GM12872 (cell line): ENCODE data around the gene UST.

ENCODE experiments used
- TF ChIP-seq, protein P1 (sequence below): IDR thresholded peaks from 3 replicates; pipeline ENCODE4 v1.5.1; 2011; ENCODE audit warnings: low read depth, mild to moderate bottlenecking, low read length, moderate library complexity; ENCODE audit not compliant: insufficient read depth

The UST gene

DNA sequence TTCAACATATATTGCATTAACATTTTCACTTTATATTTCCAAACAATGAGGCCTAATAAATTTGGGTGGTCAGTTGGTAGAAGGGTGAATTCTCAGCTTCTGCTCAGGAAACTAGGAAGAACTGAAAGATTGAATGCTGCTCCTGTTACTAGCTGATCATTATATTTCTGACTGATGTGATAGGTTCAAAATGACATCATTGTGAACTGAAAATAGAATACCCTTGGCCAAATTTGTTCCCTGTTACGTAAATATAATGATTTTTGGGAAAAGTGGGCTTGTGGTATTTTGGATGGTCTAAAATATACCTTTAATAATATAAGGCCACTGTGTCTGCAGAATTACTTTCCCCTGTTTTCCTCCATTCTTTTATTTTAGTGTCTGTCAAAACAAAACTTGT is 2.8 kb downstream of the UST start:
- TF ChIP-seq, protein P1, sequence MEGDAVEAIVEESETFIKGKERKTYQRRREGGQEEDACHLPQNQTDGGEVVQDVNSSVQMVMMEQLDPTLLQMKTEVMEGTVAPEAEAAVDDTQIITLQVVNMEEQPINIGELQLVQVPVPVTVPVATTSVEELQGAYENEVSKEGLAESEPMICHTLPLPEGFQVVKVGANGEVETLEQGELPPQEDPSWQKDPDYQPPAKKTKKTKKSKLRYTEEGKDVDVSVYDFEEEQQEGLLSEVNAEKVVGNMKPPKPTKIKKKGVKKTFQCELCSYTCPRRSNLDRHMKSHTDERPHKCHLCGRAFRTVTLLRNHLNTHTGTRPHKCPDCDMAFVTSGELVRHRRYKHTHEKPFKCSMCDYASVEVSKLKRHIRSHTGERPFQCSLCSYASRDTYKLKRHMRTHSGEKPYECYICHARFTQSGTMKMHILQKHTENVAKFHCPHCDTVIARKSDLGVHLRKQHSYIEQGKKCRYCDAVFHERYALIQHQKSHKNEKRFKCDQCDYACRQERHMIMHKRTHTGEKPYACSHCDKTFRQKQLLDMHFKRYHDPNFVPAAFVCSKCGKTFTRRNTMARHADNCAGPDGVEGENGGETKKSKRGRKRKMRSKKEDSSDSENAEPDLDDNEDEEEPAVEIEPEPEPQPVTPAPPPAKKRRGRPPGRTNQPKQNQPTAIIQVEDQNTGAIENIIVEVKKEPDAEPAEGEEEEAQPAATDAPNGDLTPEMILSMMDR, result no peak

DNA sequence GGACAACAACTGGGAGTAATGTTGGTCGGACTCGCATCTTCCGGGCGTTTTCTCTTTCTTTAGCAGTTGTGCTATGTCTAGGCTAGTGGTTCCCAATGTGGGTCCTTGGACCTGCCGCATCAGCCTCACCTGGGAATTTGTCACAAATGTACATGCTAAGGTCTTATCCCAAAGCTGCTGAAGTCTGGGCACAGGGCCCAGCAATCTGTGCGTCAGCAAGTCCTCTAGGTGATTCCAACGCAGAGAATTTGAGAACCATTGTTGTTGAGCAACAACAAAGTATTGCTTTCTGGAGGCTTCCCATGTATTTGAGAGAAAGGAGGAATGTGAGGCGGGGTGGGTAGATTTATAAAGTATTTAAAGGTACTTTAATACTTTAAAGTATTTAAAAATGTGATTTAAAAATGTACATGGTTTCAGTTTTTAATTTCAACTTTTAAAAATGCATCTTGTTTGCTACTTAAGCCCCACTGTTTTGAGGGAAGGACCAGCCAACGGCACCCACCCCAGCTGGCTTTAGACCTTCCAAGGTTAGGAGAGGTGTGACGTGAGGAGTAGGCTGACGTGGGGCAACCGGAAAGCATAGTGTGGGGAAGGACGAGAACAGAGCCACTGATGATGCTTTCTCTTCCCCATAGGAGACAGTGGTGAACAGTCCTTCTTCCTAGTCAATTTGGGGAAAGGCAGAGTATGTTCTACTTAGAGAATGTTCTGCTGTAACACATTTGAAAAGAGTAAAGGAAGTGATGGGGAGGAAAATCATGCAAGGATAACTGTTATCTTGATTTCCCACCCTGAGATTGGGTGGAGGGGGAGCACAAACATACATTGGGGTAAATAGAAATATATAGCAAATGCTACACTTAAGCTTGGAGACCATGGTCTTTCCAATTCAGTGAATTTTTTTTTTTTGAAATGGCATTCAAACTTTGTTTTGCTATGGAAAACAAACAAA is 4.3 kb downstream of the UST start:
- TF ChIP-seq, protein P1, result no peak

DNA sequence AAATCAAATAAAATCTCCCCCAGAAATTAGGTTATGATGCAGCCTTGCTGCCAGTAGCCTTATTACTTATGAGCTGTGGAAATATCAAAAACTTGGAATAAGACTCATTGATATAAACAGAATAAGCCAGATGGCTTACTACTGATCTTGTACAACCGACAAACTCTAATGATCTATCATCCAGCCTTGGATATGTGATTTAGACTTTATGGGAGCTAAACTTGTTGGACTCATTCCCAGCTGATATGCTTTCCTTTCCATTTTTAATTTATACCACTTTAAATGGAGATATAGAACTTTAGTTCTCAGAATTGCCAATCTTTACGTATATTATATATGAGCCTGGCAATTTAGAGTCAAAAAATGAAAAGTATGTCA is 5.0 kb downstream of the UST start:
- TF ChIP-seq, protein P1, result no peak

DNA sequence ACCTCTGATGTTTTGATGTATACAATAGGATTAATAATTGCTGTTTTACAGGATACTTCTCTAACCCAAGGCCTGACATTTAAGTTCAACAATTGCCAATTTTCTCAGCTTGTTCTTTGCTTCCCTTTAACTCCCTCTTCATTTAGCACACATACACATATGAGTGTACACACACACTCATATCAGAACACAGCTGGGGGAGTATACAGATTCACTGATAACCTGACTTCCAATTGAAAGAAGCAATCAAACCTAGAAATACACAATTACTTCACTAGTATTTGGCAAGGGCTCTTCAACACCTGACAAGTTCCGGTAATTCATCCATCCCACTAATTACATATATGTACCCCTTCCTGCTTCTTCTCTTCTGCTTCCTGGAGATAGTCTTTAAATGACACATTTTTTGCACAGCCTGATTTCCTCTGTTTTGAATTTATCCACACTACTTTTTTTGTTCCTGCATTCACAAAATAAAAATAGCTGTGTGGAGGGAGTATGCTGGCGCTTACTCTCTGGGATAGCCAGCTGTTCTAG is 11.2 kb downstream of the UST start:
- TF ChIP-seq, protein P1, result no peak

DNA sequence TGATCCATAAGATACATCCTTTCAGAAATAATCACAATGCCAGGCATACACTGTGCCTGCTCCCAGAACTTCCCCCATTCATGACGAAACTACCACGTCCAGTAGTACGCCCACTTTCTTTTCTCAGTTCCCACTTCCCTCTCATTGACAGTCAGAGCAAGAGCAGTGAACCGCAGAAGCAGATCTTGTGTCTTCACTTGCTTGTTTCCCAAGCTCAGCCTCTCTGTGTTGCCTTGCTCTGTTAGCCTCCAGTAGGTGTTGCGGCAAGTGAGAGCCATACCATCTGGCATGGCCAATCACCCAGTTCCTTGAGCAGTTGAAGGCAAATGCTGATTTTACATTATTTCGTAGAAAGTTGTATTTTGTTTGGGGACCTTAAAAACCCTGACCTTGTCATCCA is 11.7 kb downstream of the UST start:
- TF ChIP-seq, protein P1, result no peak

DNA sequence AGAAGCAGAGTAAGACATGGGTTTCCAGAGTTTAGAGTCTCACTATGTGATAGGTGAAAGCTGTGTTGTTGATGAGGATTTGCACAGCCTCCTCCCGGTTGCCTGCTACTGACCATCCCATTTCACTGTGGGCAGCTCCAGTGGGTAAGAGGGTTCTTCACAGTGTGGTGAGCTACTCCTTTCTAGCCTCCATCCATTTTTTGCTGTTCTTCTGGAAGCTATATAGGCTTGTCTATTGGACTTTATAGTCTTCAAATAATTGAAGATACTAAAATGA is 13.4 kb downstream of the UST start:
- TF ChIP-seq, protein P1, result no peak

DNA sequence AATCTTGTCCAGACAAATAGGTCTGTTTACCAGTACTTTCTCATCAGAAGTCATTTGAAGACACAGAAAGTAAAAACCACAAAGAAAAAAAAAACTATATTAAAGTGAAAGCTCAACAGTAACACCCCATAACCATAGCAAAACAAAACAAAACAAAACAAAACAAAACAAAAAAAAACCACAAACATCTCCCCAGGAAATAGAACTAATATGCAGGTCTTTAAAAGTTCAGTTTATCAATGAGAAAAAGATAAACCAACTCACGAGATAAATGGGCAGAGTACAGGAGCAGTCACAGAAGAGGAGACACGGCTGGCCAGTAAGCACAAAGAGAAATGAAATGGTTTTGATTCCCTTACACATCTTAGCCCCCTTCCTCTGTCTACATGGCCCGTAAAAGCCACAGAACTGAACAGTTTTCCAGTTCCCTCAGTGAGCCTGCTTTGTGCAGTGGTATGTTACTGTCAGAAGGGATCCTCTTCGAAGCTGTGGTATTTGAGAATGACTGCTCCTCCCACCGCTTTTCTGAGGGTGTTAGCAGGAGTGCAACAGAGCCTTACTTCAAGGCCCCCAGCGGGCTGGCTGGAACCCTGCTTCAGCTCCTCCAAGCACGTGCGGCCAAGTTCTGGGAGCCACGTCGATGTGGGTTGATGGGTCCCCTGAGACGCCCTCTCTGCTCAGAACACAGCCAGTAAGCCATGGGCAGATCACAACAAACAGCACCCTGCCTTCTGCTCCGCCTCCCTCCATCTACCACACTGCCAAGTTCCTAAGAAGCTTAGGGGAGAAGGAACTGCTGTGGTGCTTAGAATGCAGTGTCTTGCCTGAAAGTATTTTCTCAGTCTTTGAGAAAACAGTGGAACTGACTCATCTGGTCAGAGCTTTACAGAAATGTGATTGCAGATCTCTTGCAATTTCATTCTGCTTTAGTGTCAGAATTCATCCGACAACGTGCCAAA is 14.0 kb downstream of the UST start:
- TF ChIP-seq, protein P1, result no peak
